IMR-90 (cell line): ENCODE measurements around the gene C16orf92. TPM values are rescaled to one million over a fixed set of nuclear protein-coding genes. Genes with fewer than 3 reads are reported as not detected.

ENCODE experiments used
- ATAC-seq: fragments of 200-7000 bp; cut with Tn5 transposase; 2 replicates; pipeline ENCODE4 v1.9.1; 2020; ENCODE audit warnings: low read depth, mild to moderate bottlenecking, moderate library complexity
- BruUV-seq: library from RNA; stranded (reverse); fragments of 400-500 nt; replicated peaks from 2 replicates; lab custom pipeline; 2021; lab: Mats Ljungman, UMichigan
- CTCF ChIA-PET: fragments of 300-600 bp; formaldehyde crosslinking; extraction: SDS; loops from one replicate; lab custom pipeline; 2021; ENCODE audit warnings: antibody characterized with exemption; lab: Yijun Ruan, JAX
- POLR2A ChIA-PET: fragments of 300-600 bp; sonication (Branson Sonifier 250); formaldehyde crosslinking; loops from one replicate; lab custom pipeline; 2022; ENCODE audit warnings: antibody characterized with exemption; ENCODE audit not compliant: unreplicated experiment; lab: Charles Lee
- DNase-seq: peaks from one replicate; pipeline ENCODE4 v3.0.0; 2013
- H2AFZ ChIP-seq: replicated peaks from 2 replicates; pipeline ENCODE3; 2013; ENCODE audit warnings: low read length, mild to moderate bottlenecking; ENCODE audit not compliant: poor library complexity
- H2AK5ac ChIP-seq: 2 replicates; pipeline ENCODE4 v1.6.1; 2013; ENCODE audit warnings: low read depth, low read length, inconsistent platforms
- H2AK9ac ChIP-seq: replicated peaks from 2 replicates; pipeline ENCODE3; 2013; ENCODE audit warnings: mild to moderate bottlenecking, low read depth, low read length, moderate library complexity; ENCODE audit not compliant: poor library complexity
- H2BK120ac ChIP-seq: 2 replicates; pipeline ENCODE4 v1.6.1; 2013; ENCODE audit warnings: low read depth, low read length, inconsistent platforms
- H2BK15ac ChIP-seq: 3 replicates; pipeline ENCODE4 v1.6.1; 2013; ENCODE audit warnings: low read depth, low read length, inconsistent platforms
- H2BK20ac ChIP-seq: 2 replicates; pipeline ENCODE4 v1.6.1; 2013; ENCODE audit warnings: low read depth, mild to moderate bottlenecking, inconsistent platforms, low read length, moderate library complexity
- H2BK5ac ChIP-seq: 2 replicates; pipeline ENCODE4 v1.6.1; 2013; ENCODE audit warnings: mild to moderate bottlenecking, low read depth, low read length, inconsistent platforms; ENCODE audit not compliant: poor library complexity, severe bottlenecking
- H3K14ac ChIP-seq: replicated peaks from 2 replicates; pipeline ENCODE4 v1.6.1; 2013; ENCODE audit warnings: low read depth, low read length, inconsistent platforms
- H3K18ac ChIP-seq: 2 replicates; pipeline ENCODE4 v1.6.1; 2013; ENCODE audit warnings: low read depth, low read length, control low read depth
- H3K23ac ChIP-seq: 2 replicates; pipeline ENCODE4 v1.6.1; 2013; ENCODE audit warnings: low read depth, low read length, inconsistent platforms
- H3K27ac ChIP-seq: 2 replicates; pipeline ENCODE4 v1.5.1; 2013; ENCODE audit warnings: mild to moderate bottlenecking, control low read depth, low read length; ENCODE audit not compliant: insufficient read depth
- H3K27me3 ChIP-seq: 2 replicates; pipeline ENCODE4 v1.6.1; 2013; ENCODE audit warnings: low read length; ENCODE audit not compliant: control insufficient read depth, insufficient read depth
- H3K36me3 ChIP-seq: 2 replicates; pipeline ENCODE4 v1.6.1; 2013; ENCODE audit warnings: low read length, mixed read lengths; ENCODE audit not compliant: control insufficient read depth, insufficient read depth
- H3K4ac ChIP-seq: 2 replicates; pipeline ENCODE4 v1.6.1; 2013; ENCODE audit warnings: low read depth, low read length, inconsistent platforms
- H3K4me1 ChIP-seq: 2 replicates; pipeline ENCODE4 v1.6.1; 2013; ENCODE audit warnings: low read length, mixed read lengths; ENCODE audit not compliant: control insufficient read depth, insufficient read depth
- H3K4me2 ChIP-seq: 2 replicates; pipeline ENCODE4 v1.6.1; 2013; ENCODE audit warnings: low read depth, mild to moderate bottlenecking, control low read depth, low read length, moderate library complexity
- H3K4me3 ChIP-seq: 2 replicates; pipeline ENCODE4 v1.5.1; 2013; ENCODE audit warnings: low read depth, mild to moderate bottlenecking, control low read depth, low read length, moderate library complexity; ENCODE audit not compliant: insufficient read depth
- H3K56ac ChIP-seq: 2 replicates; pipeline ENCODE4 v1.6.1; 2013; ENCODE audit warnings: low read length, inconsistent platforms; ENCODE audit not compliant: insufficient read depth; ENCODE audit errors: extremely low read depth
- H3K79me1 ChIP-seq, 2 experiments: 2 replicates each; pipeline ENCODE4 v1.6.1; 2013; ENCODE audit warnings: low read length in 2 of 2, inconsistent platforms in 1 of 2, low read depth in 1 of 2
- H3K9ac ChIP-seq: 2 replicates; pipeline ENCODE4 v1.6.1; 2013; ENCODE audit warnings: low read depth, low read length, control low read depth
- H3K9me1 ChIP-seq: 2 replicates; pipeline ENCODE4 v1.6.1; 2013; ENCODE audit warnings: low read length, inconsistent platforms; ENCODE audit not compliant: insufficient read depth
- H3K9me3 ChIP-seq: 2 replicates; pipeline ENCODE4 v1.6.1; 2013; ENCODE audit warnings: low read length; ENCODE audit not compliant: control insufficient read depth, insufficient read depth
- H4K20me1 ChIP-seq: 2 replicates; pipeline ENCODE4 v1.6.1; 2013; ENCODE audit warnings: low read length, inconsistent platforms; ENCODE audit not compliant: insufficient read depth
- H4K5ac ChIP-seq: 2 replicates; pipeline ENCODE4 v1.6.1; 2013; ENCODE audit warnings: mild to moderate bottlenecking, low read depth, low read length, control low read depth
- H4K8ac ChIP-seq, 2 experiments: 2 replicates each; pipeline ENCODE4 v1.6.1; 2013; ENCODE audit warnings: low read depth in 2 of 2, low read length in 2 of 2, control low read depth in 1 of 2, inconsistent platforms in 1 of 2
- H4K91ac ChIP-seq: 2 replicates; pipeline ENCODE4 v1.6.1; 2013; ENCODE audit warnings: low read depth, low read length, inconsistent platforms; ENCODE audit not compliant: insufficient read depth
- BHLHE40 ChIP-seq: fragments of 150-350 bp; IDR thresholded peaks from 2 replicates; pipeline ENCODE4 v1.6.1; 2016; ENCODE audit warnings: mild to moderate bottlenecking, low read depth, low read length
- CEBPB ChIP-seq: IDR thresholded peaks from 2 replicates; pipeline ENCODE4 v1.6.1; 2012; ENCODE audit warnings: low read depth, low read length, improper control_type of control experiment
- CHD1 ChIP-seq: IDR thresholded peaks from 2 replicates; pipeline ENCODE4 v1.6.1; 2012; ENCODE audit warnings: low read depth, low read length, improper control_type of control experiment
- MAFK ChIP-seq: IDR thresholded peaks from 2 replicates; pipeline ENCODE4 v1.6.1; 2012; ENCODE audit warnings: low read depth, low read length, improper control_type of control experiment
- MAZ ChIP-seq: IDR thresholded peaks from 2 replicates; pipeline ENCODE4 v1.6.1; 2012; ENCODE audit warnings: low read depth, mild to moderate bottlenecking, low read length, improper control_type of control experiment, moderate library complexity, borderline replicate concordance
- POLR2A ChIP-seq: IDR thresholded peaks from 2 replicates; pipeline ENCODE4 v1.6.1; 2012; ENCODE audit warnings: mild to moderate bottlenecking, low read depth, low read length
- RCOR1 ChIP-seq: IDR thresholded peaks from 2 replicates; pipeline ENCODE4 v1.6.1; 2012; ENCODE audit warnings: mild to moderate bottlenecking, low read length, improper control_type of control experiment; ENCODE audit not compliant: insufficient replicate concordance
- WGBS, 2 experiments: methylation state at CpG; one replicate each; pipeline versions ENCODE4 v1.1.5 to v1.1.7; 2013; ENCODE audit warnings: missing lambda C conversion rate in 2 of 2; ENCODE audit not compliant: insufficient read length in 1 of 2; ENCODE audit errors: extremely low coverage in 2 of 2; 5-methylcytosine and 5-hydroxymethylcytosine counted together
- dilution Hi-C: fragments of 300-500 bp; cut with HindIII; formaldehyde crosslinking; loops from one replicate; pipeline ENCODE4 v1.14.3; 2018; ENCODE audit warnings: low sequenced_read_pairs; ENCODE audit not compliant: unreplicated experiment
- in situ Hi-C: fragments of 300-500 bp; cut with MboI; formaldehyde crosslinking; loops from 3 replicates; pipeline ENCODE4 v1.14.3; 2019; ENCODE audit warnings: low sequenced_read_pairs, inconsistent platforms, mixed read lengths
- intact Hi-C: fragments of 100-400 bp; cut with micrococcal nuclease; formaldehyde crosslinking; loops from 2 replicates; pipeline ENCODE4 v1.10.0; 2022
- polyA plus RNA-seq, 3 experiments: library from polyadenylated mRNA; depleted of rRNA; stranded (reverse); fragments of >200 nt; gene quantifications; 2 replicates each; pipeline ENCODE4 v1.2.3, GENCODE V29; 2012; ENCODE audit warnings: low replicate concordance in 1 of 3
- total RNA-seq: library from RNA; depleted of rRNA; stranded (reverse); fragments of >200 nt; gene quantifications from 2 replicates; pipeline ENCODE4 v1.2.3, GENCODE V29; 2012
- TF ChIP-seq, protein P1 (sequence below): fragments of 150-350 bp; IDR thresholded peaks from 2 replicates; pipeline ENCODE4 v1.6.1; 2017; ENCODE audit warnings: mild to moderate bottlenecking, antibody characterized with exemption, low read length, low read depth

C16orf92 gene
- total and polyA plus RNA-seq, 2 of the 4 experiments (the other 2 are of a cell fraction), result not detected

DNA sequence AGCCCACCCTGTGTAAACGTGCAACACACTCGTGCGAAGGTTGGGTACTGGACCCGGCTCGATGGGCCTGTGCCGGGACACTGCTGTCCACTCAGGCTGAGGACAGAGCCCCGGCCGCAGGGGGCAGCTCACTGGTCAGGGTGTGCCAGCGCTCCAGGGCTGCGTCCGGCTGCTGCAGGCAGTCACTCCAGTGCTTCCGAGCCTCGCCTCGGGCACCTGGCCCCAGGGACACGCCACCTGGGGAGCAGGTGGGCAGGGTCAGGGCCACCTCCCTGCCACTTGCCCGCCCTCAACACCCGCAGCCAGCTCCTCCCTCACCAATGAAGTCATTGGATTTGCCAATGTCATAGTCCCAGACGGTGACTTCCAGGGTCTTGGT is 16.9 kb upstream of the C16orf92 start:
- no peak overlapping the region for H4K91ac ChIP-seq
- H3K9me1 ChIP-seq, result no peaks in the 10 kb centered on the region
- no peak overlapping the region for H3K4me3 ChIP-seq
- H2AK5ac ChIP-seq, result no peak overlapping the region
- TF ChIP-seq BHLHE40 (no peak), CEBPB (no peak), RCOR1 (no peak), MAZ (no peak), POLR2A (no peak), MAFK (no peak), CHD1 (no peak)
- TF ChIP-seq, protein P1, sequence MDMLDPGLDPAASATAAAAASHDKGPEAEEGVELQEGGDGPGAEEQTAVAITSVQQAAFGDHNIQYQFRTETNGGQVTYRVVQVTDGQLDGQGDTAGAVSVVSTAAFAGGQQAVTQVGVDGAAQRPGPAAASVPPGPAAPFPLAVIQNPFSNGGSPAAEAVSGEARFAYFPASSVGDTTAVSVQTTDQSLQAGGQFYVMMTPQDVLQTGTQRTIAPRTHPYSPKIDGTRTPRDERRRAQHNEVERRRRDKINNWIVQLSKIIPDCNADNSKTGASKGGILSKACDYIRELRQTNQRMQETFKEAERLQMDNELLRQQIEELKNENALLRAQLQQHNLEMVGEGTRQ, result no peak
- H3K14ac ChIP-seq, result no peak overlapping the region
- H2BK120ac ChIP-seq, result no peak overlapping the region
- in situ Hi-C loops, result no loop called here
- H3K79me1 ChIP-seq, result peaks cover 0 to 4% of the 10 kb centered on the region in 2 experiments; a peak in 1 of 4 replicates
- no peak overlapping the region for H2BK20ac ChIP-seq
- H3K27ac ChIP-seq, result no peak overlapping the region
- ChIA-PET CTCF (interaction anchor here (0.8 kb wide), 1 partner anchor 106 kb away, joined by 3 read pairs; the partner anchor contains the start of gene SEZ6L2), POLR2A (no interaction called here)
- no peak overlapping the region for H2BK15ac ChIP-seq
- intact Hi-C loops, result no loop called here
- H3K23ac ChIP-seq, result no peak overlapping the region
- peaks cover 16% of the 10 kb centered on the region for H3K27me3 ChIP-seq
- H3K36me3 ChIP-seq, result peaks cover 13% of the 10 kb centered on the region; the same call in 1 of the 2 replicates
- no peak overlapping the region for H4K5ac ChIP-seq
- no peak overlapping the region for H4K8ac ChIP-seq
- ATAC-seq, result no peak
- no peak for DNase-seq
- H2BK5ac ChIP-seq, result no peak overlapping the region
- no peak overlapping the region for H3K4me2 ChIP-seq
- no peaks in the 10 kb centered on the region; the same call in 1 of the 2 replicates for H3K4me1 ChIP-seq
- no peak overlapping the region for H2AFZ ChIP-seq
- H3K56ac ChIP-seq, result no peak overlapping the region
- H4K20me1 ChIP-seq, result no peaks in the 10 kb centered on the region; the same call in 1 of the 2 replicates
- H2AK9ac ChIP-seq, result no peak overlapping the region
- no peak overlapping the region for H3K18ac ChIP-seq
- 96% methylated on average over 8 of the region's 18 CpGs; no CpG with 5 or more reads in 1 of the 2 experiments for WGBS, 2 experiments
- H3K9ac ChIP-seq, result no peak overlapping the region
- no peaks in the 10 kb centered on the region for H3K9me3 ChIP-seq
- dilution Hi-C loops, result no loop called here
- BruUV-seq, result no TSS peak
- H3K4ac ChIP-seq, result no peak overlapping the region
